ENCODE data around the gene RILPL1. TPM values are rescaled to one million over a fixed set of nuclear protein-coding genes. Genes with fewer than 3 reads are reported as not detected.
"Not testable (repeated sequence)": the region's sequence is repeated elsewhere in the genome, so short reads cannot be mapped to it uniquely, and the experiment has no call there.

The RILPL1 gene, protein sequence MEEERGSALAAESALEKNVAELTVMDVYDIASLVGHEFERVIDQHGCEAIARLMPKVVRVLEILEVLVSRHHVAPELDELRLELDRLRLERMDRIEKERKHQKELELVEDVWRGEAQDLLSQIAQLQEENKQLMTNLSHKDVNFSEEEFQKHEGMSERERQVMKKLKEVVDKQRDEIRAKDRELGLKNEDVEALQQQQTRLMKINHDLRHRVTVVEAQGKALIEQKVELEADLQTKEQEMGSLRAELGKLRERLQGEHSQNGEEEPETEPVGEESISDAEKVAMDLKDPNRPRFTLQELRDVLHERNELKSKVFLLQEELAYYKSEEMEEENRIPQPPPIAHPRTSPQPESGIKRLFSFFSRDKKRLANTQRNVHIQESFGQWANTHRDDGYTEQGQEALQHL
- total RNA-seq, result 100 to 1,000 TPM; 118 to 146 (median 133) TPM
- polyA plus RNA-seq, result 127 TPM
- long read RNA-seq, donor 1, transcript RILPL1-202 (7 exons, 3,932 nt), result minor isoform, 96 of 642 reads
- long read RNA-seq, donor 1, transcript RILPL1-205 (8 exons, 2,258 nt), result major isoform, 427 of 642 reads
- long read RNA-seq, donor 1, partial matches to known transcripts, result 29 of 642 reads
- long read RNA-seq, donor 1, other reads (novel, unspliced or antisense), result 89 of 642 reads
- long read RNA-seq, donor 2, transcript RILPL1-202 (7 exons, 3,932 nt), result minor isoform, 55 of 397 reads
- long read RNA-seq, donor 2, transcript RILPL1-205 (8 exons, 2,258 nt), result major isoform, 269 of 397 reads
- long read RNA-seq, donor 2, partial matches to known transcripts, result 23 of 397 reads
- long read RNA-seq, donor 2, other reads (novel, unspliced or antisense), result 48 of 397 reads
- long read RNA-seq, donor 3, transcript RILPL1-205 (8 exons, 2,258 nt), result major isoform, 39 of 93 reads
- long read RNA-seq, donor 3, transcript RILPL1-202 (7 exons, 3,932 nt), result minor isoform, 5 of 93 reads
- long read RNA-seq, donor 3, partial matches to known transcripts, result 16 of 93 reads
- long read RNA-seq, donor 3, other reads (novel, unspliced or antisense), result 30 of 93 reads
- long read RNA-seq, donor 4, transcript RILPL1-204 (1 exons, 3,894 nt), result minor isoform, 5 of 414 reads
- long read RNA-seq, donor 4, transcript RILPL1-202 (7 exons, 3,932 nt), result minor isoform, 52 of 414 reads
- long read RNA-seq, donor 4, transcript RILPL1-205 (8 exons, 2,258 nt), result major isoform, 285 of 414 reads
- long read RNA-seq, donor 4, partial matches to known transcripts, result 15 of 414 reads
- long read RNA-seq, donor 4, other reads (novel, unspliced or antisense), result 57 of 414 reads

GRCh38 chr12:123533672-123534643 is at the start of gene RILPL1:
RILPL1 (minus strand) TSS chr12:123533719; CDS start chr12:123533482, 237 bp downstream.
- no peaks in the 10 kb centered on the region for H3K9me3 ChIP-seq (ENCODE audit: control insufficient read depth, low read length)
- WGBS, result under 1% methylated on average over 100 of the region's 114 CpGs
- H3K4me3 ChIP-seq (ENCODE audit: low read length), result peak within 1 kb of the TSS; percentile 83
- intact Hi-C loops (cut with DNase I), result no loop called here
- peak; percentile 71 to 76 for ATAC-seq
- H3K4me1 ChIP-seq (ENCODE audit: control insufficient read depth, insufficient read depth, low read length), result peaks cover 6% of the 10 kb centered on the region
- DNase-seq, result peak; percentile 64 to 88 (median 83)
- H3K27ac ChIP-seq (ENCODE audit: low read length), result peak within 1 kb of the TSS; percentile 95
- no peaks in the 10 kb centered on the region for H3K27me3 ChIP-seq (ENCODE audit: control insufficient read depth, insufficient read depth)

DNA sequence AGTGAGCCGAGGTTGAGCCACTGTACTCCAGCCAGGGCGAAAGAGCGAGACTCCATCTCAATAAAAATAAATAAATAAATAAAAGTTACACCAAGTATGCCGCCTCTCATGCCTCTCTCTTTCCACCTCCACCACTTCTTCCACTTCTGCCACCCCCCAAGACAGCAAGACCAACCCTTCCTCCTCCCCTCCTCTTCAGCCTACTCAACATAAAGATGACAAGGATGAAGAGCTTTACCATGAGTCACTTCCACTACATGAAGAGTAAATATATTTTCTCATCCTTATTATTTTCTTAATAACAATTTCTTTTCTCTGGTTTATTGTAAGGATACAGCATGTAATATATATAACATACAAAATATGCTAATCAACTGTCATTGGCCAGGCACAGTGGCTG is 47.3 kb upstream of the RILPL1 start:
- Histone ChIP-seq H3K4me3 (ENCODE audit: low read length) (no peak overlapping the region), H3K9me3 (ENCODE audit: control insufficient read depth, low read length) (no peaks in the 10 kb centered on the region), H3K27ac (ENCODE audit: low read length) (no peak overlapping the region), H3K4me1 (ENCODE audit: control insufficient read depth, insufficient read depth, low read length) (peaks cover 4% of the 10 kb centered on the region), H3K27me3 (ENCODE audit: control insufficient read depth, insufficient read depth) (no peaks in the 10 kb centered on the region)
- intact Hi-C loops (cut with DNase I), result no loop called here
- ATAC-seq, result no peak
- DNase-seq, result no peak
- 95% methylated on average over 4 of the region's 4 CpGs for WGBS

DNA sequence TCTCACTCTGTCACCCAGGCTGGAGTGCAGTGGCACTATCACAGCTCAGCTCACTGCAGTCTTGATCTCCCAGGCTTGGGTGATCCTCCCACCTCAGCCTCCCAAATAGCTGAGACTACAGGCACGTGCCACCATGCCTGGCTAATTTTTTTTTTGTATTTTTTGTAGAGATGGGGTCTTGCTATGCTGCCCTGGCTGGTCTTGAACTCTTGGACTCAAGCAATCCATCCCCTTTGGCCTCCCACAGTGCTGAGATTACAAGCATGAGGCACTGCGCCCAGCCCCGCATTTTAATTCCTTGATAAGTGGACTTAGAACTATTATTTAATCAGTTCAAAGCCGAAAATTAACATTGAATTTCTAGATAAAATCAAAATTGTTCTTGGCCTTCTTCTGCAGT is 45.3 kb upstream of the RILPL1 start:
- ATAC-seq; intact Hi-C loops (cut with DNase I): not testable (repeated sequence)
- 86% methylated on average over 4 of the region's 4 CpGs for WGBS

DNA sequence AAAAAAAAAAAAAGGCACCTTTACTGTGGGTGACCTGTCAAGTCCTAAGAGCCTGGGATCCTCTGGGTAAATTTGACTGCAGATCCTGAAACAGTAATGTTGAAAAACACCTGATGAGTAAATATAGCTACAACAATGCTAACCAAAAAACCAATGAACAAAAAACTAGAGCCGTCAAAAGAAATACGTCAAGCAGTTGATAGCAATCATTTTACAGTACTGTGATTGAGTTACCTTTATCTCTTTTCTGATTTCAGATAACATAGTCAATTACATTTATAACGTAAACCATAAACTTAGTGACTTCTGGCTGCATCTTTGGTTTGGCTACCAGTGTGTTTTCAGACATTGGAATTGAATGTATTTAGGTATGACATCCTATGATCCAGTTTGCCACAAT is 44.7 kb upstream of the RILPL1 start:
- H3K4me3 ChIP-seq (ENCODE audit: low read length), result no peak overlapping the region
- DNase-seq (no peak), ATAC-seq (no peak)
- H3K4me1 ChIP-seq (ENCODE audit: control insufficient read depth, insufficient read depth, low read length), result peaks cover 2% of the 10 kb centered on the region
- intact Hi-C loops (cut with DNase I), result no loop called here
- H3K9me3 ChIP-seq (ENCODE audit: control insufficient read depth, low read length), result no peaks in the 10 kb centered on the region
- no peak overlapping the region for H3K27ac ChIP-seq (ENCODE audit: low read length)
- H3K27me3 ChIP-seq (ENCODE audit: control insufficient read depth, insufficient read depth), result no peaks in the 10 kb centered on the region
- 93% methylated on average over 3 of the region's 3 CpGs for WGBS

More for the DNA sequence above, 45.3 kb upstream of the RILPL1 start:
- not testable (repeated sequence) for H3K27ac ChIP-seq (ENCODE audit: low read length); H3K27me3 ChIP-seq (ENCODE audit: control insufficient read depth, insufficient read depth); H3K4me1 ChIP-seq (ENCODE audit: control insufficient read depth, insufficient read depth, low read length); H3K4me3 ChIP-seq (ENCODE audit: low read length); DNase-seq; H3K9me3 ChIP-seq (ENCODE audit: control insufficient read depth, low read length)

DNA sequence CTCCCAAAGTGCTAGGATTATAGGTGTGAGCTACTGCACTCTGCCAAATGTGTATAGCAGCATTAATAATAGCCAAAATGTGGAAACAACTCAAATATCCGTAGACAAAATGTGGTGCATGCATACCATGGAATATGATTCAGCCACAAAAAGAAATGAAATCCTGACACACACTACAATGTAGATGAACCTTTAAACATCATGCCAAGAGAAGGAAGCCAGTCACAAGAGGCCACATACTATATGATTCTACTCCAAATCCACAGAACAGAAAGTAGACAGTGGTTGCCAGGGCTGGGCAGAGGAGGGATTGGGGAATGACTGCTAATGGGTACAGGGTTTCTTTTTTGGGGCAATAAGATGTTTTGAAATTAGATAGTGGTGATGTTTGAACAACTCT is 43.1 kb upstream of the RILPL1 start:
- Histone ChIP-seq H3K27me3 (ENCODE audit: control insufficient read depth, insufficient read depth) (no peaks in the 10 kb centered on the region), H3K27ac (ENCODE audit: low read length) (no peak overlapping the region), H3K4me3 (ENCODE audit: low read length) (no peak overlapping the region), H3K9me3 (ENCODE audit: control insufficient read depth, low read length) (no peaks in the 10 kb centered on the region), H3K4me1 (ENCODE audit: control insufficient read depth, insufficient read depth, low read length) (no peaks in the 10 kb centered on the region)
- no peak for DNase-seq
- WGBS, result 88% methylated on average over 1 of the region's 1 CpG
- ATAC-seq, result no peak
- intact Hi-C loops (cut with DNase I), result no loop called here

GRCh38 chr12:123573870-123574269 is 40.4 kb upstream of the RILPL1 start:
- H3K27ac ChIP-seq (ENCODE audit: low read length), result no peak overlapping the region
- no peak for DNase-seq
- intact Hi-C loops (cut with DNase I), result no loop called here
- H3K27me3 ChIP-seq (ENCODE audit: control insufficient read depth, insufficient read depth), result no peaks in the 10 kb centered on the region
- no peak for ATAC-seq
- no peaks in the 10 kb centered on the region for H3K9me3 ChIP-seq (ENCODE audit: control insufficient read depth, low read length)
- no peaks in the 10 kb centered on the region for H3K4me1 ChIP-seq (ENCODE audit: control insufficient read depth, insufficient read depth, low read length)
- WGBS, result 33% methylated on average over 4 of the region's 4 CpGs
- H3K4me3 ChIP-seq (ENCODE audit: low read length), result no peak overlapping the region

DNA sequence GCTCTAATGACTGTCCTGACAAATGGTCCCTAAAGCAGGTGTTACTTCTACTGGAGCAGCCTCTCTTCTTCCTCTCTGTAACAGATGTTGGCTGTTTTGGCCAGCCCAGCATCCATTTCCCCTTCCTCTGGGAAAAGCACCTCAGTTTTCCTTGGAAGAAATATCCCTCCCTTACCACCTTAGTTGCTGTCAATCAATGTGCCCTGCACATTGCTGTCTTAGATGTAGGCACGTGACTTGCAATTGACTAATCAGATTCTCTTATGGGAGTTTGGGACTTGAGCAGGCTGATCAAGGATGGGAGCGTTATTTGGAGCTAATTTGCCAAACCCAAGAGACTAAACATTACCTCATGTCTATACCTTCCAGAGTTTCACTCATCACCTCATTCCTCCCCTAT is 38.9 kb upstream of the RILPL1 start:
- intact Hi-C loops (cut with DNase I), result no loop called here
- no peaks in the 10 kb centered on the region for H3K27me3 ChIP-seq (ENCODE audit: control insufficient read depth, insufficient read depth)
- 58% methylated on average over 2 of the region's 2 CpGs for WGBS
- H3K4me3 ChIP-seq (ENCODE audit: low read length), result no peak overlapping the region
- ATAC-seq (no peak), DNase-seq (no peak)
- H3K27ac ChIP-seq (ENCODE audit: low read length), result no peak overlapping the region
- no peaks in the 10 kb centered on the region for H3K9me3 ChIP-seq (ENCODE audit: control insufficient read depth, low read length)
- H3K4me1 ChIP-seq (ENCODE audit: control insufficient read depth, insufficient read depth, low read length), result no peaks in the 10 kb centered on the region

DNA sequence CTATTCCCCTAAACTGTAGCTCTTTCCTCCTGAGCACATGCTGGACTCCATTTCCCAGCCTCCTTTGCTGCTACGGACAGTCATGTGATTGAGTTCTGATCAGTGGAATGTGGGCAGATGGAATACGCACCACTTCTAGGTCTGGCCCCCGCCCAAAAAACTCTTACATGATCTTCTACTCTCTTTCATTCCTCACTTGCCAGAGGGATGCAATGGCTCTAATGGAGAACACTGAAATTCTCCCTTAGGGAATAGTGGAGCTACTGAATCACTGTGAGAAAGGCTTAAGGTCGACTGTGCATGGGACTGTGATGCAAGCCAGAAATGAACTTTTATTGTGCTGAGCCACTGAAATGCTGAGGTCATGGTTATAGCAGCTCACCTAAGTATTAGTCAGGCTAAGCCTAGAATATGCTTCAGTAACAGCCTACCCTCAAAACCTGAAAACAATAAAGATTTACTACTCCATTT is 37.9 kb upstream of the RILPL1 start:
- no peak overlapping the region for H3K27ac ChIP-seq (ENCODE audit: low read length)
- no peak overlapping the region for H3K4me3 ChIP-seq (ENCODE audit: low read length)
- no peaks in the 10 kb centered on the region for H3K4me1 ChIP-seq (ENCODE audit: control insufficient read depth, insufficient read depth, low read length)
- peak in 2 of 3 donors; percentile 74 to 77 for DNase-seq
- ATAC-seq, result peak; percentile 79 to 82
- WGBS, result 33% methylated on average over 4 of the region's 4 CpGs
- no peaks in the 10 kb centered on the region for H3K27me3 ChIP-seq (ENCODE audit: control insufficient read depth, insufficient read depth)
- intact Hi-C loops (cut with DNase I), result no loop called here
- H3K9me3 ChIP-seq (ENCODE audit: control insufficient read depth, low read length), result no peaks in the 10 kb centered on the region

DNA sequence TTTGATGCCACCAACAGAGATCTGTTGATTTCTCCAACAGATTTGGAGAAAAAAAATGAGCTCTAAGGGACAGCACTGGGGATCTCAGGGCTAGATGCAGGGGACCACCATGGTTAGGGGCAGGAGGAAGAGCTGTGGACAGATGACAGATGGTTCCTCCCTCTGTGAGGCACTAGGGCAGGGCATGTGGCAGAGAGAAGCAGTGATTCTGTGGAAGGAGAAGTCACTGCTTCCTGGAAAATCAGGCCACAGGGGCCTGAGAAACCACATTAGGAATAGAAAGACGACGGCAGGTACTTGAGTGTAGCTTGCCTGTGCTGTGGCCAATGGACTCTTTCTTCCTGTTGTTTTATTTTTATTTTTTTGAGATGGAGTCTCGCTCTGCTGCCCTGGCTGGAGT is 25.9 kb upstream of the RILPL1 start:
- WGBS, result 76% methylated on average over 3 of the region's 3 CpGs
- no peak for ATAC-seq
- intact Hi-C loops (cut with DNase I), result no loop called here

DNA sequence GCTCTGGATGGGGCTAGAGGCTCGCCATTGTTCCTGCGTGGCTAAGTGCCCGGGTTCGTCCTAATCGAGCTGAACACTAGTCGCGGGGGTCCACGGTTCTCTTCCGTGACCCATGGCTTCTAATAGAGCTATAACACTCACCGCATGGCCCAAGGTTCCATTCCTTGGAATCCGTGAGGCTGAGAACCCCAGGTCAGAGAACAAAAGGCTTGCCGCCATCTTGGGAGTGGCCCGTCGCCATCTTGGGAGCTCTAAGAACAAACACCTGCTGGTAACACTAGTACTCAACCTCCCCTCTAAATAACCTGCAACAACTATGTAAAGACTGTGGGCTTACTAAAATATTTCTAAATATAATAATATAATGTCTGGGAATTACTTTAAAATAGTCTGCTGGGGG is 25.0 kb upstream of the RILPL1 start:
- H3K4me3 ChIP-seq (ENCODE audit: low read length); DNase-seq; H3K27ac ChIP-seq (ENCODE audit: low read length); H3K27me3 ChIP-seq (ENCODE audit: control insufficient read depth, insufficient read depth); H3K9me3 ChIP-seq (ENCODE audit: control insufficient read depth, low read length); H3K4me1 ChIP-seq (ENCODE audit: control insufficient read depth, insufficient read depth, low read length); ATAC-seq; intact Hi-C loops (cut with DNase I): not testable (repeated sequence)
- 94% methylated on average over 14 of the region's 14 CpGs for WGBS

More for the DNA sequence above, 25.9 kb upstream of the RILPL1 start:
- Histone ChIP-seq H3K27me3 (ENCODE audit: control insufficient read depth, insufficient read depth) (no peaks in the 10 kb centered on the region), H3K27ac (ENCODE audit: low read length) (no peak overlapping the region), H3K9me3 (ENCODE audit: control insufficient read depth, low read length) (no peaks in the 10 kb centered on the region), H3K4me1 (ENCODE audit: control insufficient read depth, insufficient read depth, low read length) (no peaks in the 10 kb centered on the region), H3K4me3 (ENCODE audit: low read length) (no peak overlapping the region)
- DNase-seq, result no peak
